Stomach smooth muscle (tissue), 2 donors: Measurements from ENCODE around the gene ZNF326.
"Not testable (repeated sequence)": the region's sequence is repeated elsewhere in the genome, so short reads cannot be mapped to it uniquely, and the experiment has no call there.

Experiments
- H3K27ac ChIP-seq: one replicate; pipeline ENCODE4 v1.7.0; 2013; ENCODE audit warnings: mild to moderate bottlenecking, low read length, inconsistent platforms
- H3K27me3 ChIP-seq, 2 donors: one replicate each; pipeline ENCODE4 v1.7.0; 2013; ENCODE audit warnings: low read length in 2 of 2; ENCODE audit not compliant: insufficient read depth in 2 of 2, control insufficient read depth in 1 of 2
- H3K36me3 ChIP-seq, 2 donors: one replicate each; pipeline ENCODE4 v1.7.0; 2013; ENCODE audit warnings: low read length in 2 of 2; ENCODE audit not compliant: control insufficient read depth in 2 of 2, insufficient read depth in 2 of 2
- H3K4me1 ChIP-seq: one replicate; pipeline ENCODE4 v1.7.0; 2013; ENCODE audit warnings: low read length; ENCODE audit not compliant: control insufficient read depth, insufficient read depth
- H3K4me3 ChIP-seq, 2 donors: one replicate each; pipeline ENCODE4 v1.7.0; 2013; ENCODE audit warnings: low read length in 2 of 2
- H3K9ac ChIP-seq, 2 donors: one replicate each; pipeline ENCODE4 v1.7.0; 2013; ENCODE audit warnings: low read length in 2 of 2, mild to moderate bottlenecking in 1 of 2
- H3K9me3 ChIP-seq, 2 donors: one replicate each; pipeline ENCODE4 v1.7.0; 2013; ENCODE audit warnings: low read length in 2 of 2; ENCODE audit not compliant: control insufficient read depth in 2 of 2
- donor health status: healthy.
- donor health status: Pancreatic carcinoma.

Gene ZNF326

DNA sequence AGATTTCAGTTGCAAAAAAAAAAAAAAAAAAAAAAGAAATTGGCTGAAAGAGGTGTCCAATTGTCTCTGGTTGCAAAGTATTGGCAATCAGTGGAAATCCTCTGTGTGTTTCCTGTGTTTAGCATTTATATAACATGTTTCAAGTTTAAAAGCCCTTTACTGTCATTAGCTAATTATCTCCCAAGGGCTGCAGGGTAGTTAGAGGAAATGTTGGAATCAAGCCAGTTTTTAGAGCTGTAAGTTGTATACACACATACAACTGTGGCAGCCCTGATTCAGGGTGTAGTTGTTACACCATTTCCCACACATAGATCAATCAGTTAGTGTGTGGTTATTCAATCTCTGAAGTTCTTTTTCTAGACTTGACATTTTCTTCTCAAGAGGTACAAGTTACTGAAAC is 8.9 kb upstream of the ZNF326 start:
- no peak overlapping the region for H3K9ac ChIP-seq
- no peaks in the 10 kb centered on the region for H3K36me3 ChIP-seq
- H3K27ac ChIP-seq: no peak overlapping the region
- H3K4me3 ChIP-seq: no peak overlapping the region
- no peaks in the 10 kb centered on the region for H3K27me3 ChIP-seq
- no peaks in the 10 kb centered on the region for H3K4me1 ChIP-seq
- H3K9me3 ChIP-seq: no peaks in the 10 kb centered on the region

DNA sequence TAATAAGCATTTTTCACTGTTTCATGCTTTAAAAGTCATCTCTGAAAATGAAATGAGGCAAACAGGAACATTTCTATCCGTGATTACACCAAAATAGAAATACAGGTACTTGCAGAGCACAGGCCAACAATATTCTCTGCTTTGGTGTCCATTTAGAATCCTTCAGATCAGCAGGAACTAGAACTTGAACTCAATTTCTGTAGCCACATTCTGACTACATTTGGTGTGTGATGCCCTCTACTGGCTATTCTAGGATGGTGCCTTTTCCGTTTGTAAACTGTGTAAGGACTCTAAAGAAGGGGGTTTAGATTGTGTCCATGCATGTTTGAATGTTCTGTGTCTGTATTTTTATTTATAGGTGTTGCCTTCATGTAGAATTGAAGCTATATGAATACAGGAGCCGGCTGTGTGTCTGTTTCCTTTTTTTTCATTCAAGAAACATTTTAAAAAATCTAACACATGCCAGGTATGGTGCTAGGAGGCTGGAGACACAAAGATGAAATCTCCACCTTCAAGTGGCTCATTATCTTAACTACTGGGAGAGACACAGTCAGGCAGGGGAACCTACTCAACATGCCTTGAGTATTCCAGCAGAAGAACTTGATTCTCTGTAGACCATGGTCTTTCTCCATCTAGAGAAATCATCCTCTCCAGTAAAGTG is 7.6 kb upstream of the ZNF326 start:
- no peaks in the 10 kb centered on the region for H3K4me1 ChIP-seq
- H3K9me3 ChIP-seq: no peaks in the 10 kb centered on the region
- H3K9ac ChIP-seq: no peak overlapping the region
- no peaks in the 10 kb centered on the region for H3K36me3 ChIP-seq
- H3K27me3 ChIP-seq: no peaks in the 10 kb centered on the region
- H3K27ac ChIP-seq: no peak overlapping the region
- no peak overlapping the region for H3K4me3 ChIP-seq

DNA sequence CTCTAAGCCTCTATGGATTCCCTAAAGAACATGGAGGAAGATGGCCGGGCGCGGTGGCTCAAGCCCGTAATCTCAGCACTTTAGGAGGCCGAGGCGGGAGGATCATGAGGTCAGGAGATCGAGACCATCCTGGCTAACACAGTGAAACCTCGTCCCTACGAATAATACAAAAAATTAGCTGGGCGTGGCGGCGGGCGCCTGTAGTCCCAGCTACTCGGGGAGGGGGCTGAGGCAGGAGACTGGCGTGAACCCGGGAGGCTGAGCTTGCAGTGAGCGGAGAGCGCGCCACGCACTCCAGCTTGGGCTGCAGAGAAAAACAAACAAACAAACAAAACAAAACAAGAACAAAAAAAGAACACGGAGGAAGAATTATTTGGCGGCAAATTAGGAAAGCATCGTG is 5.8 kb upstream of the ZNF326 start:
- Histone ChIP-seq H3K27me3 (no peaks in the 10 kb centered on the region), H3K9ac (no peak overlapping the region), H3K9me3 (no peaks in the 10 kb centered on the region), H3K4me1 (no peaks in the 10 kb centered on the region), H3K27ac (no peak overlapping the region), H3K36me3 (no peaks in the 10 kb centered on the region), H3K4me3 (no peak overlapping the region)

DNA sequence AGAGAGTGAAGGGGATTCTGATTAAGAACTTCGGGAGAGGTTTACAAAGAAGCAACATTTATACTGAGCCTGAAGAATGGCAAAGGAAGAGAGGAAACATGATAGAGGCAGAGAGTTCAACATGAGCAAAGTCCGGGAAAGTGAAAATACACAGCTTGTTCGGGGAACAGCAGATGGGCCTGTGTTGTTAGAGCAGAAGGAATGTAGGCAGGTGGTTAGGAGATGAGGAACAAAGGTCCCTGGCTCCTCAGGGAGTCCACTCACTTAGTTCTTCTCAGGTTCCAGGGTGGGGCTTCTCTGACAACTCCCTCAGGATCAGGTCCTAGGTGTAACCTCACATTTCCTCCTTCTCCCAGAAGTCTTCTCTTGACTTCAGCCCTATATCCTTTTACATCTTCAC is 5.1 kb upstream of the ZNF326 start:
- Histone ChIP-seq H3K36me3 (no peaks in the 10 kb centered on the region), H3K27me3 (no peaks in the 10 kb centered on the region), H3K27ac (no peak overlapping the region), H3K9ac (no peak overlapping the region), H3K9me3 (no peaks in the 10 kb centered on the region), H3K4me3 (no peak overlapping the region), H3K4me1 (no peaks in the 10 kb centered on the region)

GRCh38 chr1:89990976-89991831 is 3.7 kb upstream of the ZNF326 start:
- no peaks in the 10 kb centered on the region for H3K36me3 ChIP-seq
- H3K4me3 ChIP-seq: no peak overlapping the region
- H3K27ac ChIP-seq: no peak overlapping the region
- H3K9ac ChIP-seq: no peak overlapping the region
- no peaks in the 10 kb centered on the region for H3K9me3 ChIP-seq
- no peaks in the 10 kb centered on the region for H3K27me3 ChIP-seq
- no peaks in the 10 kb centered on the region for H3K4me1 ChIP-seq

DNA sequence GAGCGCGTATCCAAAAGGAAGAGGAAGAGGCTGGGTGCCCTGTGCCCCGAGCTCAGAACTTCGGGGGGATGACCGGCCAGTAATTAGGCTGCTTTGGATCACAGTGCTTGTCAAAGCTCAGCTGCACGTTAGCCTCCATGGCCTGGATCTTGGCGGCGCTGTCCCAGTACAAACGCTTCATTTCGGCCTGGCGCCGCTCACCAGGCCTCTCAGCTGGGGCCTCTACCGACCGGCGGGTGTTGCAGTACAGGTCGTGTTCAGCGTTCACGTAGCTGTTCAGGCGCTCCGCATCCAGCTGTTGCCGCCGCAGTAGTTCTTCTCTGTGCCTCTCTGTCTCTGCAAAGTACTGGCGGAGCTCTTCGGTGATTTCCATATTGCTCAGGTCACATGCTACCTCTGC is 1.4 kb upstream of the ZNF326 start:
- Histone ChIP-seq H3K36me3 (no peaks in the 10 kb centered on the region), H3K4me1 (peaks cover 3% of the 10 kb centered on the region), H3K9ac (no peak overlapping the region), H3K9me3 (no peaks in the 10 kb centered on the region), H3K4me3 (no peak overlapping the region), H3K27ac (no peak overlapping the region), H3K27me3 (no peaks in the 10 kb centered on the region)

DNA sequence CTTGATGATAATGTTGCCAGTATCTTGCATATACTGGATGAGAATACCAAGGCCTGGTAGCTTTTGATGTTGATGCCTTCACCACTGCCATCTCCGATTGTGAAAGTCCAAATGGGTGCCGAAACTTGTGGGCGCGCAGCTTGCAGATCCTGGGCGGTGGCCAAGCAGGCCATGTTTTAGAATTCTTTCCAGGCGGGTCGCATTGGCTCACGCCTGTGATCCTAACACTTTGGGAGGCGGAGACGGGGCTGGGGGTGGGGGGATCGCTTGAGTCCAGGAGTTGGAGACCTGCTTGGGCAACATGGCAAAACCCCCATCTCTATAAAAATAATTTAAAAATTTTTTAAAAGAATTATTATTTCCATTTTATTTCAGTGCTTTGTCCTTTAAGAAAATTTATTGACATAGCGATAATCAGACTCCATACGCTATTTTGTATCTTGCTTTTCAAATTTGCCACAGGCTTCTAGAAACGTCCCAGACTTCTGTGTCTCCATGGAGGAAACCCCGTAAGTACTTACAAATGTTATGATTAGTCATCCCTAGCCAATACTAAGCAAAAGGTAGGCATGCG is 592 bp upstream of the ZNF326 start:
- no peaks in the 10 kb centered on the region for H3K9me3 ChIP-seq
- peak overlapping the region; percentile 58 to 95 for H3K9ac ChIP-seq
- peak overlapping the region; percentile 85 for H3K27ac ChIP-seq
- H3K27me3 ChIP-seq: no peaks in the 10 kb centered on the region
- peaks cover 3% of the 10 kb centered on the region for H3K4me1 ChIP-seq
- peak overlapping the region; percentile 76 to 85 for H3K4me3 ChIP-seq
- no peaks in the 10 kb centered on the region for H3K36me3 ChIP-seq

- Histone ChIP-seq H3K27ac (peak overlapping the region; percentile 85), H3K36me3 (peaks cover 0 to 2% of the 10 kb centered on the region in 2 donors), H3K9ac (peak overlapping the region; percentile 93 to 95), H3K4me3 (peak overlapping the region; percentile 76 to 85), H3K27me3 (no peaks in the 10 kb centered on the region), H3K4me1 (peaks cover 3% of the 10 kb centered on the region), H3K9me3 (no peaks in the 10 kb centered on the region)
Observed at GRCh38 chr1:89995598-89996449, 914 bp downstream of the ZNF326 start.

DNA sequence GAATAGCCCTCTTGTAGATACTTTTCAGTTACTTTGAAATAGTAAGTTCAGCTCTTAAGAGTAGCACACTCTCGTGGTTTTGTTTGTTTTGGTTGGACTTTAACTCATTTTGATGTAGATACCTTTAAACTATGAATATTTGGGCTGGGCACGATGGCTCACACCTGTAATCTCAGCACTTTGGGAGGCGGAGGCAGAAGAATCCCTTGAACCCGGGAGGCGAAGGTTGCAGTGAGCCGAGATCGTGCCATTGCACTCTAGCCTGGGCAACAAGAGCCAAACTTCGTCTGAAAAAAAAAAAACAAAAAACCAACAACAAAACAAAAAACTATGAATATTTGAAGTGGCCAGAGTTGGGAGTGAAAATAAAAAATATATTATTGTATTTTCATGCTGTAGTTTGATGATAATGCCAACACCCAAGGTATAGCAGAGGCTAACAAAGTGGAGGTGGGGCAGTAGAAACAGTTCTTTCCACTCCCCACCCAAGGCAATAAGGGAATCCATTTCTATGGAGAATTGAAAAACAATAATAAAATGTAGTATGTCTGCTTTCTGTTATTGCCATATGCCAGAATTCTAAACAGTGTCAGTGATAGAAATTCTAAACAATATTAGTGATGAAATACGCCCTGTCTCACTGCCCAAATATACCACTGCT is 1.7 kb downstream of the ZNF326 start:
- Histone ChIP-seq H3K9me3 (no peaks in the 10 kb centered on the region), H3K27ac (no peak overlapping the region), H3K4me3 (peak overlapping the region; percentile 76 to 85), H3K36me3 (peaks cover 0 to 2% of the 10 kb centered on the region in 2 donors), H3K4me1 (peaks cover 3% of the 10 kb centered on the region), H3K27me3 (no peaks in the 10 kb centered on the region), H3K9ac (peak overlapping the region in 1 of 2 donors; percentile 95)

- H3K27me3 ChIP-seq, H3K9ac ChIP-seq, H3K4me1 ChIP-seq, H3K27ac ChIP-seq, H3K36me3 ChIP-seq, H3K9me3 ChIP-seq: not testable (repeated sequence)
- H3K4me3 ChIP-seq: peak overlapping the region; percentile 76 to 85
Observed at GRCh38 chr1:89997152-89997551, 2.2 kb downstream of the ZNF326 start.
